Calu3 (cell line): Measurements from ENCODE around the gene EAPP. TPM values are rescaled to one million over a fixed set of nuclear protein-coding genes. Genes with fewer than 3 reads are reported as not detected.

Experiments
- BruUV-seq: library from RNA; stranded (reverse); fragments of 400-500 nt; replicated peaks from 2 replicates; lab custom pipeline; 2021; lab: Mats Ljungman, UMichigan
- CTCF ChIA-PET: fragments of 300-600 bp; sonication (Branson Sonifier 250); formaldehyde crosslinking; loops from one replicate; lab custom pipeline; 2022; ENCODE audit warnings: antibody characterized with exemption; lab: Charles Lee
- DNase-seq: peaks from one replicate; pipeline ENCODE4 v3.0.0; 2022
- H3K27ac Mint-ChIP-seq: one replicate; pipeline ENCODE4 v1.8.0; 2022; ENCODE audit warnings: mixed read lengths; ENCODE audit not compliant: unreplicated experiment
- H3K27me3 Mint-ChIP-seq: one replicate; pipeline ENCODE4 v1.8.0; 2022; ENCODE audit warnings: mixed read lengths; ENCODE audit not compliant: unreplicated experiment
- H3K36me3 Mint-ChIP-seq: one replicate; pipeline ENCODE4 v1.8.0; 2022; ENCODE audit warnings: mild to moderate bottlenecking, moderate library complexity, mixed read lengths; ENCODE audit not compliant: insufficient read depth, unreplicated experiment
- H3K4me1 Mint-ChIP-seq: one replicate; pipeline ENCODE4 v1.8.0; 2022; ENCODE audit warnings: mild to moderate bottlenecking, low read depth, mixed read lengths; ENCODE audit not compliant: unreplicated experiment
- H3K4me3 Mint-ChIP-seq: one replicate; pipeline ENCODE4 v1.8.0; 2022; ENCODE audit warnings: mild to moderate bottlenecking, low read depth, moderate library complexity, mixed read lengths; ENCODE audit not compliant: unreplicated experiment
- H3K9me3 Mint-ChIP-seq: one replicate; pipeline ENCODE4 v1.8.0; 2022; ENCODE audit warnings: low read depth, mixed read lengths; ENCODE audit not compliant: unreplicated experiment
- intact Hi-C: fragments of 100-400 bp; cut with micrococcal nuclease; formaldehyde crosslinking; loops from one replicate; pipeline ENCODE4 v1.10.0; 2022; ENCODE audit not compliant: unreplicated experiment
- total RNA-seq: library from RNA; stranded (reverse); gene quantifications from 2 replicates; pipeline ENCODE4 v1.2.3, GENCODE V29; 2022
- TF ChIP-seq, protein P1 (sequence below): fragments of 200-600 bp; IDR thresholded peaks from one replicate; pipeline ENCODE4 v1.8.0; 2022; ENCODE audit warnings: antibody characterized with exemption; ENCODE audit not compliant: unreplicated experiment

The EAPP gene
- total RNA-seq, 1 experiment from 2014 or later: 24.5 TPM

DNA sequence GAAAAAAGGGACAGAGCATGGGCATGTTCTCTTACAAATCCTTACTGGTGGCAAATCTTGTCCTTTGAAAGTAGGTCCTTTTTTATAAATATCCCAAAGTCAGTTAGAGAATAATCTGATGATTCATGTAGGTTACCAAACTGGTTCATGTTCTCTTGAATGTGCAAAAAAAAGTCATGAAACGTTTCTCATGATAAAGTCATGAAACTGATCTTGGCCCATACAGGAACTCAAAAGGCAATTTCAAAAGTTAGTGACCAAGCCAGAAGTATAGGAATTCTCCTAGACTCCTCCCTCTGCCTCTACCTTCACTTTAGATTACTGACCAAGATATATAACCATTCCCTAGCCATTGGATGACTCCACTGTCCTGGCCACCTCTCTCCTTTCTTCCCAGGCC is 50.2 kb downstream of the EAPP start:
- peaks cover 3% of the 10 kb centered on the region for H3K9me3 Mint-ChIP-seq
- peaks cover 6% of the 10 kb centered on the region for H3K36me3 Mint-ChIP-seq
- intact Hi-C loops: no loop called here
- no TSS peak for BruUV-seq
- DNase-seq: no peak
- no peak overlapping the region for H3K4me3 Mint-ChIP-seq
- peaks cover 12% of the 10 kb centered on the region for H3K4me1 Mint-ChIP-seq
- TF ChIP-seq, protein P1, sequence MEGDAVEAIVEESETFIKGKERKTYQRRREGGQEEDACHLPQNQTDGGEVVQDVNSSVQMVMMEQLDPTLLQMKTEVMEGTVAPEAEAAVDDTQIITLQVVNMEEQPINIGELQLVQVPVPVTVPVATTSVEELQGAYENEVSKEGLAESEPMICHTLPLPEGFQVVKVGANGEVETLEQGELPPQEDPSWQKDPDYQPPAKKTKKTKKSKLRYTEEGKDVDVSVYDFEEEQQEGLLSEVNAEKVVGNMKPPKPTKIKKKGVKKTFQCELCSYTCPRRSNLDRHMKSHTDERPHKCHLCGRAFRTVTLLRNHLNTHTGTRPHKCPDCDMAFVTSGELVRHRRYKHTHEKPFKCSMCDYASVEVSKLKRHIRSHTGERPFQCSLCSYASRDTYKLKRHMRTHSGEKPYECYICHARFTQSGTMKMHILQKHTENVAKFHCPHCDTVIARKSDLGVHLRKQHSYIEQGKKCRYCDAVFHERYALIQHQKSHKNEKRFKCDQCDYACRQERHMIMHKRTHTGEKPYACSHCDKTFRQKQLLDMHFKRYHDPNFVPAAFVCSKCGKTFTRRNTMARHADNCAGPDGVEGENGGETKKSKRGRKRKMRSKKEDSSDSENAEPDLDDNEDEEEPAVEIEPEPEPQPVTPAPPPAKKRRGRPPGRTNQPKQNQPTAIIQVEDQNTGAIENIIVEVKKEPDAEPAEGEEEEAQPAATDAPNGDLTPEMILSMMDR: no peak
- H3K27me3 Mint-ChIP-seq: no peaks in the 10 kb centered on the region
- H3K27ac Mint-ChIP-seq: no peak overlapping the region
- CTCF ChIA-PET: no interaction called here

DNA sequence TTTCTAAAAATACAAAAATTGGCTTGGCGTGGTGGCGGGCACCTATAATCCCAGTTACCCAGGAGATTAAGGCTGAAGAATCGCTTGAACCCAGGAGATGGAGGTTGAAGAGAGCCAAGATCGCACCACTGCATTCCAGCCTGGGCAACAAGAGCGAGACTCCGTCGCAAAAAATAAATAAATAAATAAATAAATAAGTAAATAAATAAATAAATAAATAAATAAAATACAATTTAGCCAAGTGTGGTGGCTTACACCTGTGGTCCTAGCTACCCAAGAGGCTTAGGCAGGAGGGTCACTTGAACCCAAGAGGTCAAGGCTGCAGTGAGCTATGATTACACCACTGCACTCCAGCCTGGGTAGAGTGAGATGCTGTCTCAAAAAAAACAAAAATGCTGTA is 51.0 kb downstream of the EAPP start:
- CTCF ChIA-PET: no interaction called here
- Mint-ChIP-seq H3K27ac (no peak overlapping the region), H3K4me3 (no peak overlapping the region), H3K27me3 (no peaks in the 10 kb centered on the region), H3K36me3 (peaks cover 6% of the 10 kb centered on the region), H3K4me1 (peaks cover 12% of the 10 kb centered on the region), H3K9me3 (peaks cover 3% of the 10 kb centered on the region)
- TF ChIP-seq, protein P1: no peak
- intact Hi-C loops: no loop called here
- no peak for DNase-seq
- BruUV-seq: no TSS peak

DNA sequence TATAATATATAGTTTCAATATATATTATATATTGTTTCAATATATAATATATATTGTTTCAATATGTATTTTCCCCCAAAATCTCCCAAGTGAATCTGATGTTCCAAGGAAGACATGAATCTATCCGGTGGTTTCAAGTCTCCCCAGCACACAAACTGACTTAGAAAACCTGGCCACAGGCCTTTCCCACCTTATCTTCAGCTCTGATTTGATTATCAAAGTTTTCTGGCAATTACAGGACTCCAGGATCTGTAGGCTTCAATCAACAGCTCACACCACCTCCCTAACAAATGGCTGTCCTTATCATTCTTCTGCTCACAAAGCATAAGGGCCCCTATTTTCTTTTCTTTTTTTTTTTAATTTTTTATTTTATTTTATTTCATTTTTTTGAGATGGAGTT is 54.8 kb downstream of the EAPP start:
- no peaks in the 10 kb centered on the region for H3K4me1 Mint-ChIP-seq
- H3K4me3 Mint-ChIP-seq: no peak overlapping the region
- TF ChIP-seq, protein P1: no peak
- no TSS peak for BruUV-seq
- H3K27ac Mint-ChIP-seq: no peak overlapping the region
- intact Hi-C loops: no loop called here
- H3K27me3 Mint-ChIP-seq: no peaks in the 10 kb centered on the region
- peaks cover 3% of the 10 kb centered on the region for H3K9me3 Mint-ChIP-seq
- H3K36me3 Mint-ChIP-seq: no peaks in the 10 kb centered on the region
- no peak for DNase-seq
- CTCF ChIA-PET: no interaction called here

DNA sequence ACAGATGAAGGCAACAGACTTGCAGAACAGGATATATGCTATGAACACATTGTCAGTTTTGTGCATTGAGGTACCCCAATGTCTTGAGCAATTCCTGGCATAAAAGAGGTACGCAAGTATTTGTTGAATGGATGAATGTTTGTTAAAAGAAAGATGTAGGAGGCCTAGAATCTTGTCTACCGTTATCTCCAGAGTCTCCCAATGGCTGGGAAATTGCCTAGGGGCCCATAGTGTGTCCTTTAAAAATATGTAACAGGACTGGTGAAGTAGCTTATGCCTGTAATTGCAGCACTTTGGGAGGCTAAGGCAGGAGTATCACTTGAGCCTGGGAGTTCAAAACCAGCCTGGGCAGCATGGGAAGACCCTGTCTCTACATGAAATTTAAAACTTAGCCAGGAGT is 57.0 kb downstream of the EAPP start:
- CTCF ChIA-PET: interaction anchor here (0.7 kb wide), 1 partner anchor 16 kb away, joined by 9 read pairs; no protein-coding TSS in a partner anchor
- no peaks in the 10 kb centered on the region for H3K36me3 Mint-ChIP-seq
- DNase-seq: no peak
- TF ChIP-seq, protein P1: no peak
- H3K4me3 Mint-ChIP-seq: no peak overlapping the region
- H3K9me3 Mint-ChIP-seq: peaks cover 3% of the 10 kb centered on the region
- no peaks in the 10 kb centered on the region for H3K27me3 Mint-ChIP-seq
- H3K27ac Mint-ChIP-seq: no peak overlapping the region
- no TSS peak for BruUV-seq
- intact Hi-C loops: no loop called here
- H3K4me1 Mint-ChIP-seq: no peaks in the 10 kb centered on the region
